Measurements from ENCODE around the gene ZMYND8.
"Not testable (repeated sequence)": the region's sequence is repeated elsewhere in the genome, so short reads cannot be mapped to it uniquely, and the experiment has no call there.

The ZMYND8 gene

DNA sequence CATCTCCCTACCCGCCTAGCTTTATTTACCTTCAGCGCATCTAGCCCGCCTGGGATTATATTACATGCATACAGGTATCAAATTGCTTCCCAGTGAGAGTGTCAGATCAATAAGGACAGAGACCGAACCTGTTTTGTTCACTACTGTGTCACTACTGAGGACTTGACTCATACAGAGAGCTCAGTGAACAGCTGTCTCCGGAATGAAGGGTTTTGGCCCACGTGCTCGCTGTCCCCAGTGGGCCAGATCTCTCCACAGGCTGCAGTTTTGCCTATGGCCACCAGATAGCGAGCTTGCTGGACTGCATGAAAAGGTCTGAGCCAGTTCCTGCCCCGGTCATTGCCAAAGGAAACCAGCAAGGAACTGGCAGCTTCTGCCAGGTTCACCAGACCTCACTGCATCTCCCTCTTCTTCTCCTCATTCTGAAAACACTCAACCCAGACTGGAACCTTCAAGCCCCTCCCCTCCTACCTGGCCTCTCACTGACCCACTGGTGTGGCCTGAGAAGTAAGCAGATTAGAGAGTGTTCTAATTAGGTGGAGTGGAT, 150.8 kb downstream of the ZMYND8 start:
- TF ChIP-seq, protein P1, sequence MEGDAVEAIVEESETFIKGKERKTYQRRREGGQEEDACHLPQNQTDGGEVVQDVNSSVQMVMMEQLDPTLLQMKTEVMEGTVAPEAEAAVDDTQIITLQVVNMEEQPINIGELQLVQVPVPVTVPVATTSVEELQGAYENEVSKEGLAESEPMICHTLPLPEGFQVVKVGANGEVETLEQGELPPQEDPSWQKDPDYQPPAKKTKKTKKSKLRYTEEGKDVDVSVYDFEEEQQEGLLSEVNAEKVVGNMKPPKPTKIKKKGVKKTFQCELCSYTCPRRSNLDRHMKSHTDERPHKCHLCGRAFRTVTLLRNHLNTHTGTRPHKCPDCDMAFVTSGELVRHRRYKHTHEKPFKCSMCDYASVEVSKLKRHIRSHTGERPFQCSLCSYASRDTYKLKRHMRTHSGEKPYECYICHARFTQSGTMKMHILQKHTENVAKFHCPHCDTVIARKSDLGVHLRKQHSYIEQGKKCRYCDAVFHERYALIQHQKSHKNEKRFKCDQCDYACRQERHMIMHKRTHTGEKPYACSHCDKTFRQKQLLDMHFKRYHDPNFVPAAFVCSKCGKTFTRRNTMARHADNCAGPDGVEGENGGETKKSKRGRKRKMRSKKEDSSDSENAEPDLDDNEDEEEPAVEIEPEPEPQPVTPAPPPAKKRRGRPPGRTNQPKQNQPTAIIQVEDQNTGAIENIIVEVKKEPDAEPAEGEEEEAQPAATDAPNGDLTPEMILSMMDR (IDR thresholded peaks at IDR 0.05; ENCODE audit: control insufficient read depth, extremely low read depth, insufficient read depth), result peak; percentile 91
- DNase-seq (ENCODE audit: low read depth), result peak; percentile 67

DNA sequence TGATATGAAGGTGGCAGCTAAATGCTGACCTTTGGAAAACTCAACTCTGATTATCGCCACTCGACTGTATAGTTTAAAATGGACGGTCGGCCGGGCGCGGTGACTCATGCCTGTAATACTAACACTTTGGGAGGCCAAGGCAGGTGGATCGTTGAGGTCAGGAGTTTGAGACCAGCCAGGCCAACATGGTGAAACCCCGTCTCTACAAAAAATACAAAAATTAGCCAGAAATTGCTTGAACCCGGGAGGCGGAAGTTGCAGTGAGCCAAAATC, 151.7 kb downstream of the ZMYND8 start:
- DNase-seq (ENCODE audit: low read depth); H3K4me3 ChIP-seq (ENCODE audit: low read depth, low read length): not testable (repeated sequence)

More for the DNA sequence above, 150.8 kb downstream of the ZMYND8 start:
- no peak overlapping the region for H3K4me3 ChIP-seq (ENCODE audit: low read depth, low read length)

DNA sequence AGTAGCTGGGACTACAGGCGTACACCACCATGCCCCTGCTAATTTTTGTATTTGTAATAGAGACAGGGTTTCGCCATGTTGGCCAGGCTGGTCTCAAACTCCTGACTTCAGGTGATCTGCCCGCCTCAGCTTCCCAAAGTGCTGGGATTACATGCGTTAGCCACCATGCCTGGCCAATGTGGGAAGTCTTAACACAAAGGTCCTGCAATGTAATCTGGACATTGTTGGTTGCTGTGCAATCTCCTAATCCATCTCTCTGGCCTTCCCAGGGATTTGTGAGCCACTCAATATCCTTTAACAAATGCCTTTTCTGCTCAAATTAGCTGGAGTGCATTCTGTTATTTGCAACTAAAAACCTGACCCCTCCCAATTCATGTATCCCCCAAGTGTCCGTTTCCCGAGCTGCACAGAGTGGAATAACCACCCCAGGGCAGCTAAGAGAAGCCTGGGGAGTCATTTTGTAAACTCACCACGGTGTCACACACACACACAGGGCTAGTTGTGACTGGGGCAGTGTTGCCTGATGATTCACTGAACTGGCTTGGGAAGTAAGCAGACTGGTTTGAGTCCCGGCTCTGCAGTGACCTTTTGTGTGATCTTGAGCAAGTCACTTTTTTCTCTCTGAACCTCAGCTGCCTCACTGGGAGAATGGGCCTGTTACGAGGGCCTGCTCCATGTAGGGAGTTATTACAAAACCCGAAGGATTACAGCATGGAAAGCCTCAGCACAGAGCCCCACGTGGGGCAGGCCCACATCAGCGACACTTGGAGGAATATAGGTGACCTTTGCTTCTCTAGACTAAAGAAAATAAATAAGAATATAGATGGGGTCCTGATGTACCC, 152.3 kb downstream of the ZMYND8 start:
- no peak overlapping the region for H3K4me3 ChIP-seq (ENCODE audit: low read depth, low read length)
- peak; percentile 52 for DNase-seq (ENCODE audit: low read depth)
- TF ChIP-seq, protein P1 (IDR thresholded peaks at IDR 0.05; ENCODE audit: control insufficient read depth, extremely low read depth, insufficient read depth), result no peak

DNA sequence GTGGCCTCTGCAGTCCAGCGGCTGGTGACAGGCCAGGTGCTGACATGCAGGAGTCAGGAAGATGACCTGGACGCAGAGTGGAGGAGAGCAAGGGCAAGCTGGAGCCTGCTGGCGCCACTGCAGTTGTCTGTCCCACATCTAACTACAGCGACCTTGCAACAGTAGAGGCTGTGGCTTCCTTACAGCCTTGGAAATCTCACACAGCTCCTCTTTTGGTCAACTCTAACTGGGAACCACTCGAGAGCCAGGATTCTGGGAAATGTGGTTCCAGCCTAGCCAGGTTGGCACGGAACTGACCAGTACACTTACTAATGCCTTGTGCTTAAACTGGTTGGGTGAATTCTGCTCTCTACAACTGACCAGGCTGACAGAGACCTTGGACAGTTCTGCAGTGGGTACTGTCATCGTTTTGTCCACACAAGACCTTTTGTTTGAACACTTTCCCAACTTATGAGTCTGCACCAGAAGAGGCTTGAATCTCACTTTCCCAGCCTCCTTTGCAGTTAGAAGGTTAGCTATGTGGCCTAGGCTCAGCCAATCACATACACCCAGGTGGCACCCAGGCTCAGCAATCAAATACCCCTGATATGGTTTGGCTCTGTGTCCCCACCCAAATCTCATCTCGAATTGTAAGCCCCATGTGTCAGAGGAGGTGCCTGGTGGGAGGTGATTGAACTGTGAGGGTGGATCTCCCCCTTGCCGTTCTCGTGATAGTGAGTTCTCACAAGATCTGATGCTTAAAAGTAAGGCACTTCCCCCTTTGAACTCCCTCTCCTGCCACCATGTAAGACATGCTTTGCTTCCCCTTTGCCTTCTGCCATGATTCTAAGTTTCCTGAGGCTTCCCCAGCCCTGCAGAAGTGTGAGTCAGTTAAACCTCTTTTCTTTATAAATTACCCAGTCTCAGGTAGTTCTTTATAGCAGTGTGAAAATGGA, 153.5 kb downstream of the ZMYND8 start:
- H3K4me3 ChIP-seq (ENCODE audit: low read depth, low read length), result no peak overlapping the region
- TF ChIP-seq, protein P1 (IDR thresholded peaks at IDR 0.05; ENCODE audit: control insufficient read depth, extremely low read depth, insufficient read depth), result no peak

DNA sequence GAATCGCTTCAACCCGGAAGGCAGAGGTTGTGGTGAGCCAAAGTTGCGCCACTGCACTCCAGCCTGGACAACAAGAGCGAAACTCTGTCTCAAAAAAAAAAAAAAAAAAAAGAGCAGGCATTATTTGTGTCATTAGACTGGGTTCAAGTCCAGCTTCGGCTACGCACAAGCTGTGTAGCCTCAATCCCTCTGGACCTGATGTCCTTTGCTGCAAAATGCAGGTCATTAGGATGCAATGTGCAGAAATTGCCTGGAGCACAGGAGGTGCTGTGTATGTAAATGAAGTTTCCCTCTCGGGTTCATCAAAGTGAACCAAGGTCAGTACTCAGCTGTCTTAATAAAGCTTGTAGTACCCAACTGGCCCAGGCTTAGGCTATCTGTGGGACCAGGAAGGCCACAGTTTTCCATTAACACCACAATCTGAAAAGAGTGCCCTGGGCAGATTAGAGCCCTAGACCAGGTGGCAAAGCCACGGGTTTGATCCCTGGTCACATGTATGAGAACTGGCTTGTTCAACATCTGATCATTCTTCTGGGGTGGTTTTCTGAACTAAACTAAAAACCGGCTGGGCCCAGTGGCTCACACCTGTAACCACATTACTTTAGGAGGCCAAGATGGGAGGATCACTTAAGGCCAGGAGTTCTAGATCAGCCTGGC, 155.3 kb downstream of the ZMYND8 start:
- DNase-seq (ENCODE audit: low read depth), result no peak
- TF ChIP-seq, protein P1 (IDR thresholded peaks at IDR 0.05; ENCODE audit: control insufficient read depth, extremely low read depth, insufficient read depth), result no peak
- H3K4me3 ChIP-seq (ENCODE audit: low read depth, low read length), result no peak overlapping the region

More for the DNA sequence above, 153.5 kb downstream of the ZMYND8 start:
- DNase-seq (ENCODE audit: low read depth), result no peak

DNA sequence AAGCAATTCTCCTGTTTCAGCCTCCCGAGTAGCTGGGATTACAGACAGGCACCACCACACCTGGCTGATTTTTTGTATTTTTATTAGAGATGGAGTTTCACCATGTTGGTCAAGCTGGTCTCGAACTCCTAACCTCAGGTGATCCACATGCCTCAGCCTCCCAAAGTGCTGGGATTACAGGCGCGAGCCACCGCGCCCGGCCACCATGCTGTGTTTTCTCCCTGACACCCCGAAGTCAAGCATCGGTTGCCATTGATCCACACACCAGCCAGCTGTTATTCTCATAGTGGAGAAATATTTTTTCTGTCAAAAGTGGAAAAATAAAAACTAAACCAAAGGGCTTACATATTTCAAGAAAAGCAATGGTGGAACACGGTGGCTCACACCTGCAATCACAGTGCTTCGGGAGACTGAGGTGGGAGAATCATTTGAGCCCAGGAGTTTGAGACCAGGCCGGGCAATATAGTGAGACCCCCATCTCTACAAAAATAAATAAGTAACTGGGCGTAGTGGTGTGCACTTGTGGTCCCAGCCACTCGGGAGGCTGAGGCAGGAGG, 157.4 kb downstream of the ZMYND8 start:
- DNase-seq (ENCODE audit: low read depth), result no peak
- H3K4me3 ChIP-seq (ENCODE audit: low read depth, low read length), result no peak overlapping the region
- TF ChIP-seq, protein P1 (IDR thresholded peaks at IDR 0.05; ENCODE audit: control insufficient read depth, extremely low read depth, insufficient read depth), result no peak
